Endothelial cell of umbilical vein (primary cell): ENCODE results near the gene SKIC8. TPM values are rescaled to one million over a fixed set of nuclear protein-coding genes. Genes with fewer than 3 reads are reported as not detected.

Experiments
- BruUV-seq: library from RNA; stranded (reverse); fragments of 400-500 nt; replicated peaks from 2 replicates; lab custom pipeline; 2021; lab: Mats Ljungman, UMichigan
- CTCF ChIA-PET: fragments of 300-600, 350-600 bp; sonication (Branson Sonifier 250); formaldehyde crosslinking; loops from one replicate; lab custom pipeline; 2021; ENCODE audit warnings: antibody characterized with exemption, inconsistent platforms; lab: Charles Lee
- POLR2A ChIA-PET: fragments of 300-600, 350-600 bp; sonication (Branson Sonifier 250); formaldehyde crosslinking; loops from one replicate; lab custom pipeline; 2021; ENCODE audit warnings: antibody characterized with exemption, inconsistent platforms; lab: Charles Lee
- DNase-seq: peaks from one replicate; pipeline ENCODE4 v3.0.0-alpha.2; 2011; ENCODE audit warnings: low read depth, low spot score
- FAIRE-seq: peaks from 2 replicates; lab custom pipeline; 2011; peaks lifted over from hg19 to GRCh38; lab: Jason Lieb, UNC
- H2AFZ ChIP-seq: 2 replicates; pipeline ENCODE4 v1.6.0; 2012; ENCODE audit warnings: low read depth, low read length, control low read depth, inconsistent platforms
- H3K27ac ChIP-seq: 2 replicates; pipeline ENCODE4 v1.5.1; 2011; ENCODE audit warnings: low read depth, mild to moderate bottlenecking, control low read depth, low read length, moderate library complexity; ENCODE audit not compliant: insufficient read depth
- H3K27me3 ChIP-seq, 2 experiments: 2 replicates each; pipeline versions ENCODE4 v1.6.0 to v1.6.1; 2011; ENCODE audit warnings: low read length in 2 of 2, mixed read lengths in 1 of 2; ENCODE audit not compliant: control insufficient read depth in 2 of 2, insufficient read depth in 2 of 2
- H3K36me3 ChIP-seq, 2 experiments: 2 replicates in 1 of 2; 3 replicates in 1 of 2; pipeline ENCODE4 v1.5.1; 2011; ENCODE audit warnings: low read length in 2 of 2, mild to moderate bottlenecking in 1 of 2, moderate library complexity in 1 of 2; ENCODE audit not compliant: control insufficient read depth in 2 of 2, insufficient read depth in 2 of 2; ENCODE audit errors: extremely low read depth in 1 of 2
- H3K4me1 ChIP-seq: 3 replicates; pipeline ENCODE4 v1.5.1; 2011; ENCODE audit warnings: mild to moderate bottlenecking, low read length; ENCODE audit not compliant: control insufficient read depth, insufficient read depth; ENCODE audit errors: extremely low read depth
- H3K4me2 ChIP-seq: 2 replicates; pipeline ENCODE4 v1.6.1; 2011; ENCODE audit warnings: low read length, control low read depth, mixed read lengths; ENCODE audit not compliant: insufficient read depth
- H3K4me3 ChIP-seq, 3 experiments: fragments of 200-600 bp in 1 of 3; sonication (generic), shearing (Covaris generic) in 1 of 3; replicated peaks in 1 of 3; 2 replicates each; pipeline ENCODE4 v1.5.1; 2011 to 2016; ENCODE audit warnings: control low read depth in 3 of 3, low read length in 3 of 3, mild to moderate bottlenecking in 2 of 3, inconsistent platforms in 1 of 3, low read depth in 1 of 3, moderate library complexity in 1 of 3; ENCODE audit not compliant: insufficient read depth in 1 of 3
- H3K79me2 ChIP-seq: 2 replicates; pipeline ENCODE4 v1.6.0; 2012; ENCODE audit warnings: low read length, inconsistent platforms; ENCODE audit not compliant: control insufficient read depth, insufficient read depth
- H3K9ac ChIP-seq: replicated peaks from 2 replicates; pipeline ENCODE3; 2011; ENCODE audit warnings: low read length, control low read depth; ENCODE audit not compliant: insufficient read depth; ENCODE audit errors: extremely low read depth
- H3K9me1 ChIP-seq: replicated peaks from 3 replicates; pipeline ENCODE4 v1.6.0; 2011; ENCODE audit warnings: mild to moderate bottlenecking, low read length; ENCODE audit not compliant: control insufficient read depth, insufficient read depth; ENCODE audit errors: extremely low read depth
- H3K9me3 ChIP-seq: replicated peaks from 2 replicates; pipeline ENCODE4 v1.5.1; 2012; ENCODE audit warnings: low read length, inconsistent platforms; ENCODE audit not compliant: control insufficient read depth, insufficient read depth
- H4K20me1 ChIP-seq: replicated peaks from 2 replicates; pipeline ENCODE3; 2011; ENCODE audit warnings: mild to moderate bottlenecking, low read length; ENCODE audit not compliant: control insufficient read depth, insufficient read depth; ENCODE audit errors: extremely low read depth
- CTCF ChIP-seq, 2 donors: IDR thresholded peaks; 1 replicate in 1 of 2; 2 replicates in 1 of 2; pipeline ENCODE4 v1.5.1; 2011; ENCODE audit warnings: low read length in 2 of 2, mild to moderate bottlenecking in 2 of 2, moderate library complexity in 2 of 2, control low read depth in 1 of 2, inconsistent platforms in 1 of 2, low read depth in 1 of 2; ENCODE audit not compliant: insufficient read depth in 1 of 2; ENCODE audit errors: extremely low read depth in 1 of 2
- EZH2 ChIP-seq: IDR thresholded peaks from 2 replicates; pipeline ENCODE4 v1.6.1; 2012; ENCODE audit warnings: borderline replicate concordance, low read depth, mild to moderate bottlenecking, moderate library complexity, low read length, inconsistent platforms; ENCODE audit not compliant: severe bottlenecking
- FOS ChIP-seq: IDR thresholded peaks from 2 replicates; pipeline ENCODE4 v1.6.1; 2011; ENCODE audit warnings: mild to moderate bottlenecking, low read length, moderate library complexity, borderline replicate concordance; ENCODE audit not compliant: insufficient read depth
- GATA2 ChIP-seq: IDR thresholded peaks from 2 replicates; pipeline ENCODE4 v1.7.0; 2011; ENCODE audit warnings: low read depth, mild to moderate bottlenecking, moderate library complexity, mixed read lengths, low read length; ENCODE audit not compliant: insufficient read length, insufficient read depth
- JUN ChIP-seq: IDR thresholded peaks from 2 replicates; pipeline ENCODE4 v1.6.1; 2011; ENCODE audit warnings: borderline replicate concordance, low read depth; ENCODE audit not compliant: insufficient read length, insufficient read depth
- MYC ChIP-seq: IDR thresholded peaks from one replicate; pipeline ENCODE4 v1.6.1; 2011; ENCODE audit warnings: mild to moderate bottlenecking, low read depth, low read length
- POLR2AphosphoS5 ChIP-seq: IDR thresholded peaks from 2 replicates; pipeline ENCODE4 v1.6.1; 2012; ENCODE audit warnings: low read depth, mild to moderate bottlenecking, control low read depth, low read length, moderate library complexity; ENCODE audit not compliant: insufficient read depth
- dilution Hi-C: fragments of 300-500 bp; cut with MboI; formaldehyde crosslinking; loops from one replicate; pipeline ENCODE4 v1.15.0; 2019; ENCODE audit warnings: low sequenced_read_pairs; ENCODE audit not compliant: extremely low pct_ligation_motif_present
- intact Hi-C: fragments of 100-400 bp; cut with micrococcal nuclease; formaldehyde crosslinking; loops from one replicate; pipeline ENCODE4 v1.10.0; 2022
- polyA plus RNA-seq, 4 experiments: library from polyadenylated mRNA; depleted of rRNA in 3 of 4; stranded (reverse) in 3 of 4; unstranded in 1 of 4; fragments of >200 nt; gene quantifications; 2 replicates each; pipeline versions ENCODE4 v1.2.1 to v1.2.3, GENCODE V29; 2011 to 2012; ENCODE audit warnings: missing spikeins in 1 of 4
- total RNA-seq: library from RNA; stranded (reverse); gene quantifications from 2 replicates; pipeline ENCODE4 v1.2.3, GENCODE V29; 2021
- TF ChIP-seq, protein P1 (sequence below): IDR thresholded peaks from 2 replicates; pipeline ENCODE4 v1.6.1; 2011; ENCODE audit not compliant: insufficient read depth, insufficient read length

Gene SKIC8
- total and polyA plus RNA-seq, 2 donors (not counting 3 experiments of a cell fraction or from before 2014, with no cell fraction given), result 49.7 to 95.0 TPM

DNA sequence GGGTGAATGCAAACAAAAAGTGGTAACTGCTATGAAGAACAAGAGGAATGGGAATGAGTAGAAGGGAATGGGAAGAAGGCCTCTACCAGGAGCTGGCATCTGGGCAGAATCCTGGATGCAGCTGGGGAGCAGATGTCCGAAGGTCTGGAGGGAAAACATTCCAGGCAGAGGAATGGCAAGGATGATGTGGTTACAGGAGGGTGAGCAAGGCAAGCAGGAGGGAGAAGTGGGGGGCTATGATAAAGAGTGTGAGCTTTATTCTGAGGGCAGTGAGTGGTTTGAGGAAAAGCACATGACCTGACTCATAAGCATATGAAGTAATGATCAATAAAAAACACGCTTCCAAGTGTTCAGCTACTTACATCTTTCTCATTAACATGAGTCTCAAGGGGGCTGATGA, 17.1 kb downstream of the SKIC8 start:
- no peak overlapping the region for H2AFZ ChIP-seq
- CTCF ChIA-PET, result interaction anchor here (1.4 kb wide), 2 partner anchors 10 to 12 kb away, joined by 3 to 7 read pairs; no protein-coding TSS in a partner anchor
- H3K4me2 ChIP-seq, result no peak overlapping the region
- no peak overlapping the region for H3K27ac ChIP-seq
- no TSS peak for BruUV-seq
- no peaks in the 10 kb centered on the region for H3K9me1 ChIP-seq
- POLR2A ChIA-PET, result no interaction called here
- H3K9ac ChIP-seq, result no peak overlapping the region
- H3K4me1 ChIP-seq, result no peaks in the 10 kb centered on the region
- peaks cover 5 to 21% of the 10 kb centered on the region in 2 experiments for H3K36me3 ChIP-seq
- FAIRE-seq, result no peak
- intact Hi-C loops (no loop called here), dilution Hi-C loops (no loop called here)
- no peaks in the 10 kb centered on the region for H4K20me1 ChIP-seq
- no peaks in the 10 kb centered on the region for H3K27me3 ChIP-seq
- no peak overlapping the region for H3K4me3 ChIP-seq
- TF ChIP-seq POLR2AphosphoS5, result no peak
- no peak for TF ChIP-seq FOS
- TF ChIP-seq MYC, result no peak
- TF ChIP-seq JUN, result no peak
- no peak for TF ChIP-seq CTCF (IDR thresholded peaks at IDR 0.05; ENCODE audit: extremely low read depth in 1 of 2, insufficient read depth in 1 of 2, low read depth in 1 of 2, low read length in 2 of 2)
- no peak for TF ChIP-seq GATA2
- TF ChIP-seq EZH2, result no peak
- TF ChIP-seq, protein P1, sequence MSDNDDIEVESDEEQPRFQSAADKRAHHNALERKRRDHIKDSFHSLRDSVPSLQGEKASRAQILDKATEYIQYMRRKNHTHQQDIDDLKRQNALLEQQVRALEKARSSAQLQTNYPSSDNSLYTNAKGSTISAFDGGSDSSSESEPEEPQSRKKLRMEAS, result no peak
- DNase-seq, result no peak
- no peaks in the 10 kb centered on the region for H3K9me3 ChIP-seq
- H3K79me2 ChIP-seq, result no peaks in the 10 kb centered on the region
